Measurements from ENCODE around the gene XPO5.

DNA sequence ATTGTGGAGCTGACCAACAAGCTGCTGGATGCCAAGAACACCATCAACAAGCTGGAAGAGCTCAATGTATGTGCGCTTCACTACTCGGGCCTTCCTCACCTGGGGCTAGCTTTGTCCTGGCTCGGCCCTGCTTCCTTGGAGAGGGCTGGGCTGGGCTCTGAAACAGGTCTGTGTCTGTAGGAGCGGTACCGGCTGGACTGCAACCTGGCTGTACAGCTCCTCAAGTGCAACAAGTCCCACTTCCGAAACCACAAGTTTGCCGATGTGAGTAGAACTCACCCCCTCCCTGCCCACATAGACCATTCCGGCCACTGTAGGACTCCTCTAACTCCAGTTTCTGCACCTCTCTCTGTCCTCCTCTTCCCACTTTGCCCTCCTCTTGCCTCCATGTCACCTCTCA is 72.4 kb downstream of the XPO5 start:
- TF ChIP-seq CTCF (IDR thresholded peaks at IDR 0.05) (no peak), POLR2A (IDR thresholded peaks at IDR 0.05) (no peak)

Measured in lower leg skin (tissue), 3 donors.